HUDEP-2 (cell line): ENCODE data around the gene SURF6.
"Not testable (repeated sequence)": the region's sequence is repeated elsewhere in the genome, so short reads cannot be mapped to it uniquely, and the experiment has no call there.

Experiments used
- DNase-seq, 76 experiments: peaks; one replicate each; lab custom pipeline; 2025; ENCODE audit not compliant: unreplicated experiment in 76 of 76; lab: John Stamatoyannopoulos, UW

SURF6 gene

DNA sequence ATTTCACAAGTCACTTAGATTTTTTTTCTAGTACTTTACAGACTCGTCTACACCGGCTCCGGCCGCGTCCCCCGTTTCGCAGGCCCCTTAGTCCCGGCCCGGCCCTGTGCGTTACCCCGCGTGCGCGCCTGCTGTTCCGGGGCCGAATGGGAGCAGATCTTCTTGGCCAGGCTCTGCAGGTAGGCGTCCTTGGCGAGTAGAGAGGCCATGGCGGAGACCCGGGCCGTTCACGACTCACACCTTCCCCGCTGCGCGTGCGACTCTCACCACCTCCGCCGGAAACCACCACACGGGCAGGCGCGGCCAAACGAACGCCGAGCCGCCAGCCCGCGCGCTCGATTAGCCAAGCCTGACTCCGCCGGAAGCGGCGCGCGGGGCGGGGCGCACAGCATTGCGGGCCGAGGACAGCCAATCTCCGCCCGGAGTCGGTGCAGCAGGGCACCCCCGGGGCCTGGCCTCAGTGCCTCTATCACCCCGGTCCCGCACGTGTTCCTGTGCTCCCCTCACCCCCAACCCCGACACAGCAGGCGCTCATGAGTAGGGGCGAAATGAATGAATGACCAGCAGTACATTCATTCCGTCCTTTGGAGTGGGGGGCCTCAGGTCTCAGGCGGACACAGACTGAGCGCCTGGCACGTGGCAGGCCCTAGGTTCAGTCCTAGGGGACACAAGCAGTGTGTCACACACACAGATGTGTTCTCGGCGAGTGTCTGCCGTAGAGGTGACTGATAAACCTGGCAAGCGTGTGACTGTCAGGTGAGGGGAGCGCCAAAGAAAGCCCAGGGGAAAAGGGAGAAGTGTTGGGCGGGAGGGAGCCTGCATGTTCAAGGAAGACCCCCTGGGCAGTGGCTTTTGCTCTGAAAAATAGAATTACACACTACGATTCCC is at the start of gene SURF6:
SURF6 (minus strand) TSS at position 265 of the 888 bp plus-strand sequence; CDS start at position 209, 56 bp downstream.
- peak in 73 of 76 experiments; percentile 28 to 95 (median 88) for DNase-seq

DNA sequence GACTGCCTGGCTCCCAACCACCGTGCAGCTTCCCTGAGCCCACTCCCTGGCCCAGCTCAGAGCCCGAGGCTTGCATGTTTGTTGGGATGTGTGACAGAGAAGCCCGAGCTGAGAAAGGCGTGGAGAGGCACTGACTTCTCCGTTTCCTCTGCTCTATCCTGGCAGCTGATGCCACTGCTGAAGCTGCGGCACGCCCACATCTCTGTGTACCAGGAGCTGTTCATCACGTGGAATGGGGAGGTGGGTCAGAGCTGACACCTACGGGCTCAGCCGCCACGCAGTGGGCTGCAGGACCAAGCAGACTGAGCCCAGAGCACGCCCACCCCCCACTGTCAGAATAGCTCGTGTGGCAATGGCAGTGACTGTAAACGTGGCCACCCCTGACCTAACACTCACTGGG is 49.5 kb upstream of the SURF6 start:
- DNase-seq = no peak

DNA sequence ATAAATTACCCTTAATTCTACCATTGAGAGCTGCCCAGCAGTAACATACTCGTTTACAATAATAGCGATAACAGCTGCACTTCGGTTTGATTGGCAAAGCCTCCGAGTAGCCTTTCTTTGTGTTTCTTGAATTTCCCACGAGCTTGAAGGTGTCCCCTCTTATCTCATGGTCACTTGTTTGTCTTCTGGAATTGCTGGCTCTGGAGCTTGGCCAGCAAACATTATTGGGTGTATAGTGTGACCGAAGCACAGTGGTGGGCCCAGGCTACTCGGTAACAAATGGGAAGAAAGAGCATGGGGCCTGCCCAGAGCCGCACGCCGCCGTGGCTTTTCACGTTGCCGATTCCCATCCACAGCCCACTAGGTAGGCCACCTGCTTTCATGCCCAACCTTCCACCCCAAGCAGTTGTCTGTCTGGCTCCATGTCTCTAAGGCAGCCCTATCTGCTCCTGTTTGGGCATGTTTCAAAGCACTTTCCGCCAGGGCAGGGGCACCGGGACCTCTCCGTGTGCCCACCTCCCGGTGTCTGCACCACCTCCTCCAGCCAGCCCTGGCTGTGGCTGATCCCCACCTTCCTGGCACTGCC is 48.8 kb upstream of the SURF6 start:
- DNase-seq = no peak

DNA sequence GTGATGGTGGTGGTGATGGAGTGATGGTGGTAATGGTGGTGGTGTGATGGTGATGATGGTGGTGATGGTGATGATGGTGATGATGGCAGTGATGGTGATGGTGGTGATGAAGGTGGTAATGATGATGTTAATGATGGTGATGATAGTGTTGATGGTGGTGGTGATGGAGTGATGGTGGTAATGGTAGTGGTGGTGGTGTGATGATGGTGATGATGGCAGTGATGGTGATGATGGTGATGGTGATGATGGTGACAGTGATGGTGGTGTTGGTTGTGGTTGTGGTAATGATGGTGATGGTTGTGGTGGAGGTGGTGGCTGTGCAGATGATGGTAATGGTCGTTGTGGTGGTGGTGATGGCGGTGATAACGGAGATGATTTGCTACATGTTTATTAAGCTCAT is 47.5 kb upstream of the SURF6 start:
- no peak for DNase-seq

DNA sequence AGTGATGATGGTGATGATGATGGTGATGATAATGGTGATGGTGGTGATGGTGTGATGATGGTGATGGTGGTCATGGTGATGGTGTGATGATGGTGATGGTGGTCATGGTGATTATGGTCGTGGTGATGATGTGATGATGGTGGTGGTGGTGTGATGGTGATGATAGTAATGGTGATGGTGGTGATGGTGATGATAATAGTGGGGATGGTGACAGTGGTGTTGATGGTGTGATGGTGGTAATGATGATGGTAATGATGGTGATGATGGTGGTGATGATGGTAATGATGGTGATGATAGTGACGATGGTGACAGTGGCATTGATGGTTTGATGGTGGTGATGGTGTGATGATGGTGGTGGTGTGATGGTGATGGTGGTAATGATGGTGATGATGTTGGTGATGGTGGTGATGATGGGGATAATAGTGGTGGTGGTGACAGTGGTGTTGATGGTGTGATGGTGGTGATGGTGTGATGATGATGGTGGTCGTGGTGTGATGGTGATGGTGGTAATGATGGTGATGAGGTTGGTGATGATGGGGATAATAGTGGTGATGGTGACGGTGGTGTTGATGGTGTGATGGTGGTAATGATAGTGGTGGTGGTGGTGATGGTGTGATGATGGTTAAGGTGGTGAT is 46.6 kb upstream of the SURF6 start:
- DNase-seq = no peak

DNA sequence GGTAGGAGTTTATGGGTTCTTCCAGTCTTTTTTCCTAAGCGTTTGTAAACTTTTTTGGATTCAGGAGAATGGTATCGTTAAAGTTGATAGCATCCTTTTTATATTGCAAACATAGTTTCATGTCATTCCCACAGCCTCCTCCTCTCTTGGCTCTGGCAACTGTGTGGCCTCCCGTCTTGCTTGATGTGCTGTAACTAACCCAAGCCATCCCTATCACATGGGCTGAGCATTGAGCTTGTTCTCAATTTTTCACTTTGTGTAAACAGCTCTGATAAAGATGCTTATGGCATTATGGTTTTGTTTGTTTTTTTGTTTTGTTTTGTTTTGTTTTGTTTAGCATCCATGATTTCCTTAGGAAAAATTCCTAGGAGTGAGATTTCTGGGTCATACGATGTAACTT is 44.7 kb upstream of the SURF6 start:
- DNase-seq = no peak

DNA sequence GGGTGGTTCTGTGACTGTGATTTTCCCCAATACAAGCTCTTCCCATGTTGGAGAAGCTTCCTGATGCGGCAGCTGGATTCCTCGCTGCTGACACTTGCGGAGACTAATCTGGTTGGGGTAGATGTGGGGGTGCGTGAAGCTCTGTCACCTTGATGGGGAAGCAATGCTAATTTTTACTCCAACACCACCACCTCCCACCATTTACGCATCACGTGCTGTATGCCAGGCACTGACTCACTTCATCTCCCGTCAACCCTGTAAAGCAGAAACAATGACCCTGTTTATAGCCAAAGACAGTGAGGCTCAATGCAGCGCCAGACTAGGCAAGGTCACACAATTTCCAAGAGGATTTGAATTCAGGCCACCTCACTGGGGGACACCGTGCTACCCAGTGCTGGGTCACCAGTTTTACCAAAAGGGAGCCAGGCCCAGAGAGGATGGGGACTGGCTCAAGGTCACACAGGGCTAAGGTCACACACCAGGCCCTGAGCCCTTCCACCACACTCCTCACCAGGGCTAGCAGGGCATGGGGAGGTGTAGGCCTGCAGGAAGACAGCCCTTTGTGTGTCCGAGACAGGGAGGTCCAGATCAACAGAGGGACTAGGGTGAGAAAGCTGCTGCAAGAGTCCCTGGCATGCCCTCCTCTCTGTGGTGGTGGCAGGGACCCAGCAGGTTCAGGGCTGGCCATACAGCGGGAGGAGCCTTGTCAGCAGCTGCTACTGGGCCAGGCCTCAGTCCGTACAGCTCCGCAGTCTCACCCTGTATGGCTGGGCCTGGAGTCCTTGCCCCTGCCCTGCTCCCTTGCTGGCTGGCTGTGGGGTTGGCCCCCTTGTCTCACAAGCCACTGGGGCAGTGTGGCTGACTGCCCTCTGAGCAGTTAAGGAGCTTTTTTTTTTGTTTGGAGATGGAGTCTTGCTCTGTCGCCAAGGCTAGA is 43.4 kb upstream of the SURF6 start:
- DNase-seq = no peak

DNA sequence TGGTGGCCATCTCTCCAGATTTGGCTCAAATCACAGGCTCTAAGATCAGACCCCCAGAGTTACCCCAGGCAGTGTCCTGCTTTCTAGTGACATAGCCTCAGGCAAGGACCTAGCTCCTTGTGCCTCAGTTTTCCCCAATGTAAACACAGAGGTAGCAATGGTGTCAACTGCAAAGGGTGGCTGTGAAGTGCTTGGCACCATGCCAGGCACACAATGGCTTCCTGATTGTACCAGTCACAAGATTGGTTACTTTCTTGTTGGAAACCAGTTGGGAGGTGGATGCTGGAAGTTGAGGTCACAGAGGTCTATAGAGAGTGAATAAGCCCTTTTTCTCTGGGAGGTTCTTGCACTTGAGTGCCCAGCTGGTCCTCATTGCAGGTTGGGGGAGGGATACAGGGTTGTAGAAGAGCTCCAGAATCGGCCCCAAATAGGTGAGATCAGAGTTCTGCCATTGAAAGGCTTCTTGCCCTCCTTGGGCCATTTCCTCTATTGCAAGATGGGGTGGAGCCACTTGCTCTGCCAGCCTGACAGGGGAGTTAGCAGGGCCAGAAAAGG is 42.5 kb upstream of the SURF6 start:
- peak in 1 of 76 experiments; percentile 15 for DNase-seq

DNA sequence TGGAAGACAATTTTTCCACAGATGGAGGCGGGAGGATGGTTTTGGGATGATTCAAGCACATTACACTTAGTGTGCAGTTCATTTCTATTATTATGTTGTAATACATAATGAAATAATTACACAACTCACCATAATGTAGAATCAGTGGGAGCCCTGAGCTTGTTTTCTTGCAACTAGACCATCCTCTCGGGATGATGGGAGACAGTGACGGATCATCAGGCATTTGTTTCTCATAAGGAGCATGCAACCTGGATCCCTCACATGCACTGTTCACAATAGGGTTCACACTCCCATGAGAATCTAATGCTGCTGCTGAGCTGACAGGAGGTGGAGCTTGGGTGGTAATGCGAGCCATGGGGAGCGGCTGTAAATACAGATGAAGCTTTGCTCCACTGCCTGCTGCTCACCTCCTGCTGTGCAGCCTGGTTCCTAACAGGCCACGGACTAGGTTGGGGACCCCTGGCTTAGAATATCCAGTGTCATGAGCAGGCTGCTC is 41.8 kb upstream of the SURF6 start:
- peak in 12 of 76 experiments; percentile 7 to 34 (median 16) for DNase-seq

DNA sequence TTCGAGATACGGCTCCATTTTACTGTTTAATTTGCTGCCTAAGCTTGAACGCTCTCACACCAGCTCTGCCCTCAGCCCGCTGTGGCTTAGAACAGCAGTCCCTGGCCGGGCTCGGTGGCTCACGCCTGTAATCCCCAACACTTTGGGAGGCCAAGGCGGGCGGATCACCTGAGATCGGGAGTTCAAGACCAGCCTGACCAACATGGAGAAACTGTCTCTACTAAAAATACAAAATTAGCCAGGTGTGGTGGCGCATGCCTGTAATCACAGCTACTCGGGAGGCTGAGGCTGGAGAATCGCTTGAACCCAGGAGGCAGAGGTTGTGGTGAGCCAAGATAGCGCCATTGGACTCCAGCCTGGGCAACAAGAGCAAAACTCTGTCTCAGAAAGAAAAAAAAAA is 41.3 kb upstream of the SURF6 start:
- DNase-seq = not testable (repeated sequence)

DNA sequence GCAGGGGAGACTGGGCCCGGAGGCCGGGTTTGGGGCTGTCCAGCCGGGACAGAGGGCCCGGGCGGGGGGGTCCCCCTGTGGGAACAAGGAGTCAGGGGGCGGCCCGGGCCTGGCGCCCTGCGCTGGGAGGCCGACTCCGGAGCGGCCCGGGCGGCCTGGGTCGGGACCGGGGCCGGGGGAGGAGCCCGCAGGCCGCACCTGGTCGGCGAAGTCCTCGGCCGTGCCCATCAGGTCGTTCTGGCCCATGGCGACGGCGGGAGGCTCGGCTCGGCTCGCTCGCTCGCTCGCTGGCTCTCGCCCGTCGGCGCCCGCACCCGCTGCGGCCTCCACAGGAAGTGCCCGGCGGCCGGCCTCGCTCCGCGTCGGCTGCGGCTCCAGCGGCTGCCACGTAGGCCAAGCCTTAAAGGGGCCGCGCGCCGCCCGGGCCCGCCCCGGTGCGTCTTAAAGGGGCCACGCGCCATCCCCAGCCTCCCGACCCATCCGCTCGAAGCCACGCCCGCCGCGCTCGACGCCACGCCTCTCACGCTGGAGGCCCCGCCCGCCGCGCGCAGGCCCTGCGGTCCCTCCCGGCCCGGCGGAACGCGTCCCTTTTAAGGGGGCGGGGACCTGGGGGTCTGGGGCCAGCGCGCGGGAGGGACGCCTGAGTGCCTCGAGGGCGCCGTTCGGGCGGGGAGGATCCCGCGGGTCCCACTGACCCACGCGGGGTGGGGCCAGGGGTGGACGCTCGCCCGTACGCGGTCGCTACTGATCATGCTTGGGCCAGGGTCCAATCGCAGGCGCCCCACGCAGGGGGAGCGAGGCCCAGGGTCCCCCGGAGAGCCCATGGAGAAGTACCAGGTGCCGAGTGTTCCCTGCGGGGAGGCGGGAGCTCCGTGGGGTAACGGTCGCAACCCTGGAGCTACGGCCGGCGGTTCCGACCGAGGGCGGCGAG is 40.0 kb upstream of the SURF6 start, which contains the start of the genes STKLD1 and SURF4:
STKLD1 (plus strand) TSS at position 643 of the 931 bp plus-strand sequence; CDS start at position 751, 108 bp downstream.
SURF4 (minus strand) TSS at position 337 of the 931 bp plus-strand sequence; CDS start at position 246, 91 bp downstream.
- DNase-seq = peak in 74 of 76 experiments; percentile 45 to 96 (median 89)

DNA sequence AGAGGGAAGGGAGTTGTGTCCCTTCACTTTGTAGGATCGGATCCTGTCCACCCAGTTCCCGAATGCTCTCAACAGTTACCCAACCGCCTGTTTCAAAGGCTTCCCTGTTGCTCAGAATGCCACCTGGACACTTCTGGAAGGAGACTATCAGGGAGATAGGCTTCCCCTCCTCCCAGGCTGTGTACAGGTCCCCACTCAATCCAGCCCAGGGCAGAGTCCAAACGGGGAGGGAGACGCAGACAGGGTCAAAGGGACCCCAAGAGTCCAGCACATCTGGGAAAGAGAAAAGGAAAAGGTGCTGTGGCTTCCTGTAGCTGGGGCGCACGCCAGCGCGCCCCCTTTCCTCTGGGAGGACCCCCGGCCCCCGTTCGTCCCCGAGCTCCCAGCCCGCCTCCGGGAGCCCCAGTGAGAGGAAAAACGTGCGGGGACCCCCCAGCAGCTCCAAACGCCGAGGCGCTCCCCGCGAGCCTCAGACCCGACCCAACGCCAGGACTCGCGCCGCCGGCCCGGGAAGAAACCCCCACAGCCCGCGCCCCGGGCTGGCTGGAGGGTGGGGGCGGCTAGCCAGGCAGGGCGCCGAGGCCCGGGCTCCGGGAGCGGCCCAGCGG is 39.2 kb upstream of the SURF6 start:
- peak in 8 of 76 experiments; percentile 14 to 49 (median 26) for DNase-seq

DNA sequence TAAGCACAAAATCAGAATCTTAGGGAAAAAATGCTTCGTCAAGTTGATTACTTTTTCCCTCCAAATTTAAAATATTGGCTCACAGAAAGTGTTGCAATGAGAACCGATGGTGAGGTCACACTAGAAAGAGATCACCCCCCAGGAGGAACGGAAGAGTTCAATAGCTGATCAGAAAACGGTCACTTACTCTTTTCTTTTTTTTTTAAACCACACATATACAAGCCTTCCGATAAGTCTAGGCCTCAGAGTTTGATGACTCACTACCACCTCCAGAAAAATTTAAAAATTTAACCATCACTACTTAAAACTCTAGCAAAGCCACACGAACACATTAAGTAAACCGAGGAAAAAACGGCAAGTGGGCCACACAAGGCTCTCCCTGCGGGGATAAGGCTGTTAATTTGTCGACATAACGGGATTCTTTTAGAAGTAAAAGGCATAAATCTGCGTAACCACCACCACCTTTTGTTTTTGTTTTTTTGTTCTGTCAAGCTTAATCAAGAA is 38.7 kb upstream of the SURF6 start:
- DNase-seq = peak in 5 of 76 experiments; percentile 17 to 30 (median 19)

DNA sequence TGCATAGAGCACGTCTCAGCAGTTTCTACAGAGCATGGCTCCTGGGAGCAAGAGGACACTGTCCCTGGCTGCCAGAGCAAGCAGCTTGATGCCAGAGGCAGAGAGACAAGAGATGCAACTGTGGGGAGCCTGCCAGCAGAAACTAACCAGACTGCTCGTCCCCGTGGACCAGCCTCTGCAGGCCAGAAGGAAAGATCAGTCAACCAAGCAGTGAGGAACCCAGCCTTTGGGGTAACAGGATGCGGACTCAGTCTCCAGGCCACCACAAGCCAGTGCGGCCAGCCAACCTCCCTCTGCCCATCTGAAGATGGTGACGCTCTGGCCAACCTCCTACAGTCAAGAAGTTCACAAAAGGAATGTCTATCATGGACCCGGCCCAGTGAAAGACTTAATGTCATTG is 36.2 kb upstream of the SURF6 start:
- no peak for DNase-seq

DNA sequence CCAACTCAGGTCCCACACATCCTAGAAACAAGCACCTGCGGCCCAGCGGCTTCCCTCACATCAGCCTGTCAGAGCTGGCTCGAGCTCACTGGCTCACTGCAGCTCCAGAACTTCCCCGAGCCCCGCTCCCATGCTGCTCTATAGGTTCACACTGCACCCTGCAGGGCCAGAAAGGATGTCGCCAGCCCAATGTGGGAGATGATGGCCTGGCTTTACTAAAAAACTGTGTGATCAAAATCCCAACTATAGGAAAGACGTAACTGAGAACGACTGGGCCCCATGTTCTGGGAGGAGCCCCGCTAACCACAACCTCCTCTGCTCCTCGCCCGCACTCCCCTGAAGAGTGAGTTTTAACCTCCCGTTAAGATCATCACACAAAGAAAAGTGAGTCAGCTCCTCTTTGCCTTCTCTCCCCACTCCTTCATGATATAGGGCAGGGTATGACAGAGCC is 35.3 kb upstream of the SURF6 start:
- DNase-seq = peak in 36 of 76 experiments; percentile 3 to 63 (median 34)

DNA sequence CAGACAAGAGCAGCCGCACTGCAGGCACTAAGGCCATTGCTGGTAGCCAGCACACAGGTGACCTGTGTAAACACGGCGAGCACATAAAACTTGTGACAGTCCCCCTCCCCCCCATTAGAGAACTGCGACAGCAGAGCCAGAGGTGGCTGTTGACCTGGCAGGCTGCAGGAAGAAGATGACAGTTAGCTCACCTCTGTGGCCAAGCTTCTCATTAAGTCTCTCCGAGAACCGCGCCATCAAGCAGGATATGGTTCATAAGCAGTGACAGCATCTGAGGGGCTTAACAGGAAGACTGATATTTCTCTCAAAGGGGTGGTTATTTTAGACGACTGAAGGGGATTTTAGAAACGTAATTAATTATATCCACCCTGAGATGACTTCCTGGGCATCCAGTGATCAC is 34.7 kb upstream of the SURF6 start:
- no peak for DNase-seq

DNA sequence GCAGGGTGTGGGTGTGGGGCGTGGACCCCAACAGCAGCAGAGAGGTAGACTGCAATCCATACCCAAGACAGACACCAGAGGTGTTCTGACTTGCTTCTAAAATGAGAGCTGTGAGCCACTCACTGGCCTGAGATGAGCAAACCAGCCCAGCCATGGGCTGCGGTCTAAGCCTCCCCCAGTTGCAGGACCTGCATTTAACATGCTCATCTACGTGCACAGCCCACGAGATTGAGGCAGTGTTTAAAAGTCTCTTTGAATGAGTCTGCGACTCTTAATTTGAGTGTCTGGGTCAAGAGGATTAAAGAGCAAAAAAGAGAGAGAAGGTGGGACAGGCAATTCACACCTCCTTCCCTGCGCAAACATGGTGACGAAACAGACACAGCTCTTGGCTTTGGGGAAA is 33.9 kb upstream of the SURF6 start:
- no peak for DNase-seq

DNA sequence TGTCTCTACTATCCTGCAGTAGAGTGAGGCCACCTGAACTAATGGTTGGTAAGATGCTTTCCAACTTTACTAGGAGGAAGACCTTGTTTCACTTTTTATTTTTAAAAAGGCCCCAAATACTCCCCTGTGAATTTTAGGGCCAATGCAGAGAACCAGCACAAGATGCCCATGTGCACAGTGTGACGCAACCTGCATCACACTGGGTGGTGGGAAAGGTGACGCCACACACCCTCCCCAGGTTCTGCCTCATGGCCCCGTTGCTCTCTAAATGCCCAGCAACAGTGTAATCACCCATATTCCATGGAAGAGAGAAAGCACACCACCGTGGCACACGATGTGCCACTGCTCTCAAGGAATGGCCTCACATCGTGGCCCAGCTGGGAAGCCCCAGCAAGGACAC is 33.4 kb upstream of the SURF6 start:
- DNase-seq = no peak
